ENCODE results near the gene GSS. TPM values are rescaled to one million over a fixed set of nuclear protein-coding genes. Genes with fewer than 3 reads are reported as not detected.
"Not testable (repeated sequence)": the region's sequence is repeated elsewhere in the genome, so short reads cannot be mapped to it uniquely, and the experiment has no call there.

Gene GSS
- total RNA-seq, 2 experiments from 2014 or later: 48.0 to 50.3 TPM

DNA sequence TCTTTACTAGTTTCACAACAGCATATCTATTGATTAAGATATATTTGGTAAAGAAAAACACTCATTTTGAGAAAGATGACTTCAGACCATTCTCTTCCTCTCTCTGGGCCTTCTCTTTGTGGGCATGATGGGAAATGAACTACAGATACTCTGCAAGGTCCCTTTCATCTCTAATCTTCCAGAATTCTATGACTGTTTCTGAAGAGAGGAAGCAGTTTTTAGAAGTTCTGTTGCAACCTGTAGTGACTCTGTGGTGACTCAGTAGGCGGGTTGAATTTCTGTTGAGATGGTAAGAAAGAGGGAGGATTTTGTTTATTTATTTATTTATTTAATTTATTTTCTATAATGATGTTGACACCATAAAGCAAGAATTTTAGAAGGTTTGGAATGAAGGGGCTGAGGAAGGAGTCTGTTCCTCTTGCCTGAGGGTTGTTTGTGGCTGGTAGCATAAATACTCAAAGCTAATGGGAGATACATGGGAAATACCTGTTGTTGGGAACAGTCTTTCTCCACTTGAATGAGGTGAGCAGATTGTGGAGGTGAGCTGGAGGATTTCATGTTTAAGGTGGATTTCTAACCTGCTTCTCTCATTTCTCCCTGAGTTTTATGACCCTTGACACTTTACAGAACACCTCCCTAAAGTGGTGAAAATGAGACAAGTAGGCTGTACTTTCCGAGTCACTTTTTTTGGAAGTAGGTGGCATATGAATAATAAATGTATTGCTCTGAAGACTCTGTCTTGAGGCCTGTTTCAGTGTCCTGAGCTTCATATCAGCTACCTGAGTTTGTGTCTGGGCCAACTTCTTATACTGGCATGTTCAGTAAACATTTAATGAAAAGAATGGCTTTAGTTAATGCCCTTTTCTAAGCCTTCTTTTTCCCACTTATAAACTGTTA is 64.2 kb downstream of the GSS start:
- Mint-ChIP-seq H3K27ac (peak overlapping the region; percentile 52), H3K4me1 (peaks cover 22% of the 10 kb centered on the region), H3K27me3 (no peaks in the 10 kb centered on the region), H3K36me3 (peaks cover 2% of the 10 kb centered on the region), H3K9me3 (no peaks in the 10 kb centered on the region), H3K4me3 (no peak overlapping the region)
- DNase-seq: no peak

DNA sequence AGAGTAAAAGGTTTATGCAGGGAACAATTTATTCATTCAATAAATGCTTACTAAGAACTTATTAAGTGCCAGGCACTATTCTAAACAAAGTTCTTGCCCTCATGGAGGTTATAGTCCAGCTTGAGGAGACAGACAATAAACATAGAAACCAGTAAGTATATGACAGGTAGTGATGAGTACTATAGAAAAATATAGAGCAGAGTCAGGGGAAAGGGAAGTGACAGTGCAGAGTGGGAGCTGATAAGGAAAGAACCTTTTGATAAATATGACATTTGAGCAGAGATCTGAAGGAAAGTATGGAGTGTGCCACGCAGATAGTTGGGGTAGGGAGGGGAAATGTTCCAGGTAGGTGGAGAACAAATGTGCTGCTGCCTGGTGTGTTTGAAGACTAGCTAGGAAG is 67.1 kb downstream of the GSS start:
- H3K27ac Mint-ChIP-seq: no peak overlapping the region
- no peaks in the 10 kb centered on the region for H3K27me3 Mint-ChIP-seq
- H3K4me1 Mint-ChIP-seq: peaks cover 22% of the 10 kb centered on the region
- DNase-seq: no peak
- H3K9me3 Mint-ChIP-seq: no peaks in the 10 kb centered on the region
- H3K36me3 Mint-ChIP-seq: peaks cover 2% of the 10 kb centered on the region
- no peak overlapping the region for H3K4me3 Mint-ChIP-seq

DNA sequence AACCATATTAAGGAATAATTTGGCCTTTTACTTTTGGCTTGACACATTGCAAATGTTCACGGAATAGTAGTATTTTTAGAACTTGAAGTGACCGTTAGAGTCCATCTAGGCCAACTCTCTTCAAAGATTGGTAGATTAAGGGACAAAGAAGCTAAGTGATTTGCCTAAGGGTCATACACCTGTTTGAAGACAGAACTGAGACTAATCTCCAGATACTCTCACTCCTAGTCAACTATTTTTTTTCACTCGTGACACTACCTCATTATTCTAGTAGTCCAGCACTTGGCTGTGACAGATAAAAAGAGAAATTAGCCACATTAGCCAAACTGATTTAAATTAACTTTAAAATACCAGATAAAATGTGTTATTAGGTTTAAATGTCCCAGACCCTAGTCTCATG is 68.6 kb downstream of the GSS start:
- Mint-ChIP-seq H3K27ac (no peak overlapping the region), H3K4me3 (no peak overlapping the region), H3K36me3 (peaks cover 6% of the 10 kb centered on the region), H3K9me3 (no peaks in the 10 kb centered on the region), H3K27me3 (no peaks in the 10 kb centered on the region), H3K4me1 (peaks cover 26% of the 10 kb centered on the region)
- no peak for DNase-seq

DNA sequence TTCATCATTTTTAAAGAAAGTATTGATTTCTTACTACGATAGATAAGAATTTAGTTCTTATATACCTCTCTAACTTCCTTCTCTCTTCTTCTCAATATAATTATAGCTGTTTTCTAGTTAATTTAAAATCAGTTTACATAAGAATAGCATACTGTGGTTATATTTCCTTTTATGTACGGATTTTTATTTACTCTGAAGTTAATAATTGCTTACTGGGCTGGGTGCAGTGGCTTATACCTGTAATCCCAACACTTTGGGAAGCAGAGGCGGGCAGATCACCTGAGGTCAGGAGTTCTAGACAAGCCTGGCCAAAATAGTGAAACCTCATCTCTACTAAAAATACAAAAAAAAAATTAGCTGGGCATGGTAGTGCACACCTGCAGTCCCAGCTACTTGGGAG is 69.5 kb downstream of the GSS start:
- Mint-ChIP-seq H3K4me3 (no peak overlapping the region), H3K27me3 (no peaks in the 10 kb centered on the region), H3K27ac (no peak overlapping the region)

DNA sequence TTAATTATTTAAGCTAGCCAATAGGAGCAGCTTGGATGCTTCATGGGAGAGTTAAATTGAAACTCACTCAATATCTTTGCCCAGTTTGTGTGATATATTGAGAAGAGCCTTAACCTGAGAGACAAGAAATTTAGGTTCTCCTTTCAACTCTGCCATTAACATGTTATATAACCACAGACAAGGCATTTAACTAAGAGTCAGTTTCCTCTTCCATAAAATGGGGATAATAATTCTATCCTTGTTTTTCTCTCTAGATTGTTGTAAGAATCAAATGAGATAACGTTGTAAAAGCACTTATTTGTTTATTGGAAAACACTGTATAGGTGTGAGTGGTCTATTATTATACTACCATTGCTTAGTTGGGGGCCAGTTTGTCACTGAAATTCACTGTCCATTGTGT is 71.3 kb downstream of the GSS start:
- H3K4me1 Mint-ChIP-seq: peaks cover 8% of the 10 kb centered on the region
- no peak overlapping the region for H3K4me3 Mint-ChIP-seq
- no peak overlapping the region for H3K27ac Mint-ChIP-seq
- H3K27me3 Mint-ChIP-seq: no peaks in the 10 kb centered on the region
- peaks cover 6% of the 10 kb centered on the region for H3K36me3 Mint-ChIP-seq
- DNase-seq: no peak
- no peaks in the 10 kb centered on the region for H3K9me3 Mint-ChIP-seq

More for the DNA sequence above, 69.5 kb downstream of the GSS start:
- no peak for DNase-seq
- peaks cover 6% of the 10 kb centered on the region for H3K36me3 Mint-ChIP-seq
- peaks cover 18% of the 10 kb centered on the region for H3K4me1 Mint-ChIP-seq
- H3K9me3 Mint-ChIP-seq: no peaks in the 10 kb centered on the region

DNA sequence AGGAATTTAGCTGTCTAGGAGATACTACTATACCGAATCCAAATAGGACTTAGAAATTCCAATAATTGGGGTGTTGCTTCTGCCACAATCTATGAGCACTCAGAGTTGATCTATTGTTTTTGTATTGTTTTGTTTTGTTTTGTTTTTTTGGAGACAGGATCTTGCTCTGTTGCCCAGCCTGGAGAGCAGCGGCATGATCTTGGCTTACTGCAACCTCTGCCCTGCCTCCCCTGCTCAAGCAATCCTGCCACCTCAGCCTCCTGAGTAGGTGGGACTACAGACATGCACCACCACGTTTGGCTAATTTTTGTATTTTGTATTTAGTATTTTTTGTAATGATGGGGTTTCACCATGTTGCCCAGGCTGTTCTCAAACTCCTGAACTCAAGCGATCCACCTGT is 71.8 kb downstream of the GSS start:
- peaks cover 6% of the 10 kb centered on the region for H3K36me3 Mint-ChIP-seq
- no peaks in the 10 kb centered on the region for H3K9me3 Mint-ChIP-seq
- no peak overlapping the region for H3K4me3 Mint-ChIP-seq
- DNase-seq: no peak
- no peaks in the 10 kb centered on the region for H3K27me3 Mint-ChIP-seq
- H3K27ac Mint-ChIP-seq: no peak overlapping the region
- H3K4me1 Mint-ChIP-seq: peaks cover 8% of the 10 kb centered on the region

DNA sequence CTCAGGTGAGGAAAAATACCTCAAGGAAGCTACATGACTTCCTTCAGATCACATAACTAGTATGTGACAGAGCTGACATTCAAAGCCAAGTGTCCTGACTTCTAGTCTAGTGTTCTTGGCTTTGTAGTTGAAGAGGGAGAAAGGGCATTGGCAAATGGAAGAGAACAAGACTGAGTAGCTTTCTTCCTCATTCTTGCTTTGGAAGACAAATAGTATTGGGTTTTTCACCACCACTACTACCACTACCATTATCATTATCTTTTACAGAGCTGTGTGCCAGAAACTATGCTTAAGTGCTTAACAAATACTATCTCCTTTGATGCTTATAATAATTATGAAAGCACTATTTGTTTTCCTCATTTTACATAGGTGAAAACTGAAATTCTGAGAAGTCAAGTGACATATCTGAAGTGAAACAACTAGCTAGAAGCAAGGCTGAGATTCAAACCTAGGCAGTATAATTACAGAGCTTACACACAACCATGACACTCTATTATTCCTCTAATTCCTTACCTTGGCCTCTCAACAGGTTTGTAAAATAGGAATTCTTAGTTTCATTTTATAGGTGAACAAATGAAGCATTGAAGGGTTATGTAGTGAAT is 72.4 kb downstream of the GSS start:
- Mint-ChIP-seq H3K27me3 (no peaks in the 10 kb centered on the region), H3K4me3 (no peak overlapping the region), H3K27ac (peak overlapping the region; percentile 66)

DNA sequence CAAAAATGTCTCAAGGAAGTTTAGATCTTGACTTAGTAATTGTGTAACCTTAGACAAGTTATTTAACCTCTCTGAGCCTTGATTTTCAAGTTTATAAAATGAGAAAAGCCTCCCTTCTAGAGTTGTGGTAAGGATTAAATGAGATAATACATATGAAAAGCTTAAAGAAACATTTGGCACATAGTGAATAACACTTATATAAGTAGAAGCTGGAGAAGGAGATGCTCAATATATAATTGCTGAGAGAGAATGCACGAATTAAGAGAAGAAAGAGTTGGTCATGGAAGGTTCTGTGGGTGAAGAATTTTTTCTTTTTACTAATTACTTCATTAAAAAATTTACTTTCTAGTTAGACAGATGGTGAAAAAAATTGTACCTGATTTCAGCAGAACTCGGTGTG is 73.9 kb downstream of the GSS start:
- Mint-ChIP-seq H3K9me3 (no peaks in the 10 kb centered on the region), H3K4me3 (no peak overlapping the region), H3K27me3 (no peaks in the 10 kb centered on the region), H3K36me3 (peaks cover 6% of the 10 kb centered on the region), H3K27ac (no peak overlapping the region), H3K4me1 (peaks cover 13% of the 10 kb centered on the region)
- DNase-seq: no peak

More for the DNA sequence above, 72.4 kb downstream of the GSS start:
- H3K4me1 Mint-ChIP-seq: peaks cover 8% of the 10 kb centered on the region
- peaks cover 4% of the 10 kb centered on the region for H3K36me3 Mint-ChIP-seq
- no peaks in the 10 kb centered on the region for H3K9me3 Mint-ChIP-seq
- DNase-seq: no peak

DNA sequence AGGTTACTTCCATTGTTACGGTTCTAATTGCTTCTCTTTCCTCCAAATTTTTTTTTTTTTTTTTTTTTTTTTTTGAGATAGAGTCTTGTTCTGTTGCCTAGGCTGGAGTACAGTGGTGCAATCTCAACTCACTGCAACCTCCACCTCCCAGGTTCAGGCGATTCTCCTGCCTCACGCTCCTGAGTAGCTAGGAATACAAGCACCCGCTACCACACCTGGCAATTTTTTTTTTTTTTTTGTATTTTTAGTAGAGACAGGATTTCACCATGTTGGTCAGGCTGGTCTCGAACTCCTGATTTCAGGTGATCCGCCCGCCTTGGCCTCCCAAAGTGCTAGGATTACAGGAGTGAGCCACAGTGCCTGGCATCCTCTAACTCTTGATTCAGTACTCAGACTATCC is 74.6 kb downstream of the GSS start:
- H3K27ac Mint-ChIP-seq, H3K4me3 Mint-ChIP-seq, H3K9me3 Mint-ChIP-seq, DNase-seq, H3K36me3 Mint-ChIP-seq, H3K27me3 Mint-ChIP-seq: not testable (repeated sequence)
- peaks cover 15% of the 10 kb centered on the region for H3K4me1 Mint-ChIP-seq

DNA sequence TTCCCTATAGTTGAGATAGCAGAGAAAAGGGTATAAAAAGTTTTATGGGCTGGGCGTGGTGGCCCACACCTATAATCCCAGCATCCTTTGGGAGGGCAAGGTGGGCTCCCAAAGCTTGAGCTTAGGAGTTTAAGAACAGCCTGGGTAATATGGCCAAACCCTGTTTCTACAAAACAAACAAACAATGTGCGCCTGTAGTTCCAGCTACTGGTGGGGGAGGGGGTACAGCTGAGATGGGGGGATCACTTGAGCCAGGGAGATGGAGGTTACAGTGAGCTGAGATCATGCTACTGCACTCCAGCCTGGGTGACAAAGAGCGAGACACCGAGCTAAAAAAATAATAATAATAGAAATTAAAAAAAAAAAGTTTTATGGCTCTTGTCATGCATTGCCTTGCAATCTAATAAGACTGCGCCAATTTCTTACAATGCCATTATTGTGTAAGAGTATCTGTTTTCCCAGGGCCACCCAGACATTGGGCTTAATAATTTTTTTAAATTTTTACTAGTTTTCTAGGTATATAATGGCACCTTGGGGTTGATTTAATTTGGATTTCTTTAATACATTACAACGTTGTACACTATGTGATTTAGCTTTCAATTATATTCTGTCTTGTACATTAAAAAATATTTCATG is 75.3 kb downstream of the GSS start:
- H3K4me1 Mint-ChIP-seq: peaks cover 21% of the 10 kb centered on the region
- no peaks in the 10 kb centered on the region for H3K27me3 Mint-ChIP-seq
- no peaks in the 10 kb centered on the region for H3K9me3 Mint-ChIP-seq
- DNase-seq: no peak
- no peak overlapping the region for H3K27ac Mint-ChIP-seq
- no peak overlapping the region for H3K4me3 Mint-ChIP-seq
- H3K36me3 Mint-ChIP-seq: peaks cover 6% of the 10 kb centered on the region

Other genes with a start within 250 kb of the GSS start
- gene NCOA6, start 130.2 kb downstream of the GSS start, total RNA-seq: 10 to 100 TPM; 17.3 to 19.5 TPM
- 10 to 100 TPM; 10.5 to 10.9 TPM for gene GGT7, start 83.0 kb downstream of the GSS start, total RNA-seq
- 10 to 100 TPM in 1 of 2 experiments, 1 to 10 TPM in 1; 8.7 to 11.0 TPM for gene ACSS2, start 79.2 kb downstream of the GSS start, total RNA-seq
- under 1 TPM; 0.30 to 0.33 TPM for gene MYH7B, start 62 bp upstream of the GSS start, total RNA-seq
- gene TRPC4AP, start 137.0 kb upstream of the GSS start, total RNA-seq: 10 to 100 TPM; 39.6 to 43.1 TPM
- 10 to 100 TPM; 15.3 to 15.9 TPM for gene EDEM2, start 191.5 kb upstream of the GSS start, total RNA-seq
- 1 to 10 TPM; 4.4 to 4.5 TPM for gene PROCR, start 216.3 kb upstream of the GSS start, total RNA-seq

Data from activated naive CD8-positive, alpha-beta T cell treated with anti-CD3 and anti-CD28 coated beads for 36 hours (primary cell).